Choroid plexus epithelial cell (primary cell): ENCODE results near the gene CCR3.

Source experiments
- DNase-seq: peaks from one replicate; pipeline ENCODE4 v3.0.0-alpha.2; 2010; ENCODE audit warnings: low read depth
- H3K4me3 ChIP-seq: 2 replicates; pipeline ENCODE4 v1.5.1; 2011; ENCODE audit warnings: low read depth, mild to moderate bottlenecking, control low read depth, low read length, moderate library complexity
- TF ChIP-seq, protein P1 (sequence below): conservative IDR thresholded peaks from 2 replicates; pipeline ENCODE4 v1.5.1; 2011; ENCODE audit warnings: low read depth, mild to moderate bottlenecking, control low read depth, inconsistent platforms, low read length, moderate library complexity

CCR3 gene

DNA sequence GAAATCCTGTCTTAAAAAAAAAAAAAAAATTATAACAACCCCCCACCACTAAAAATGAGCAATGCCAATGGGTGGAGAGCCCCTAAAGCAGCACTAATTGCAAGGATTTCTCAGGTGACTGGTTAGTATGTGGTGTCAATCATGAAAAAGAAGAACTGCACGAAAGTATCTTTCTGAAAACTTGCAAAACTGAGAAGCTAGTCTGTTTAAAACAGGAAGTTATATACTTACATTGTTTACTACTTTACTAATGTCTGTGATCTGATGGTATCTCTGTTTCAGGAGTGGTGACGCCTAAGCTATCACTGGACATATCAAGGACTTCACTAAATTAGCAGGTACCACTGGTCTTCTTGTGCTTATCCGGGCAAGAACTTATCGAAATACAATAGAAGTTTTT is at the start of gene CCR3:
Gene CCR3, plus strand, starts transcription at position 341 of the 400 bp plus-strand sequence. CDS start 22,699 bp downstream, outside the sequence.
- no peak for DNase-seq
- TF ChIP-seq, protein P1, sequence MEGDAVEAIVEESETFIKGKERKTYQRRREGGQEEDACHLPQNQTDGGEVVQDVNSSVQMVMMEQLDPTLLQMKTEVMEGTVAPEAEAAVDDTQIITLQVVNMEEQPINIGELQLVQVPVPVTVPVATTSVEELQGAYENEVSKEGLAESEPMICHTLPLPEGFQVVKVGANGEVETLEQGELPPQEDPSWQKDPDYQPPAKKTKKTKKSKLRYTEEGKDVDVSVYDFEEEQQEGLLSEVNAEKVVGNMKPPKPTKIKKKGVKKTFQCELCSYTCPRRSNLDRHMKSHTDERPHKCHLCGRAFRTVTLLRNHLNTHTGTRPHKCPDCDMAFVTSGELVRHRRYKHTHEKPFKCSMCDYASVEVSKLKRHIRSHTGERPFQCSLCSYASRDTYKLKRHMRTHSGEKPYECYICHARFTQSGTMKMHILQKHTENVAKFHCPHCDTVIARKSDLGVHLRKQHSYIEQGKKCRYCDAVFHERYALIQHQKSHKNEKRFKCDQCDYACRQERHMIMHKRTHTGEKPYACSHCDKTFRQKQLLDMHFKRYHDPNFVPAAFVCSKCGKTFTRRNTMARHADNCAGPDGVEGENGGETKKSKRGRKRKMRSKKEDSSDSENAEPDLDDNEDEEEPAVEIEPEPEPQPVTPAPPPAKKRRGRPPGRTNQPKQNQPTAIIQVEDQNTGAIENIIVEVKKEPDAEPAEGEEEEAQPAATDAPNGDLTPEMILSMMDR, result no peak
- H3K4me3 ChIP-seq, result no peak within 1 kb of the TSS

DNA sequence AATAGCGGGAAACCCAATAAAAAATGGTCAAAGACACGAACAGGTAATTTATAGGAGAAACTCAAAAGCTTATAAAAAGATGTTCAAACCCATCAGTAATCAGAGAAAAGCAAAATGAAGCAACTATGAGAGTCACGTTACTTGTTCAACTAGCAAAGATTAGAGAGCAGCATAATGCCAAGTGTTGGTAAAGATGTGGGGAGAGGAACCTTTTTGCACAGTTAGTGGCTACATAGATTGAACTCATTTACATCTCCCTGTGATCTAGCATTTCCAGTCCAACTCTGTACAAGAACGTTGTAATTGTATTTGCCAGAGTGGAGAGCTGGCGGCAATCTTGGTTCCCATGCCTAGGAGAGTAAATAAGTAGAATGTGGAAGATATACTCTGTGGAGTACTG is 49.3 kb upstream of the CCR3 start:
- no peak overlapping the region for H3K4me3 ChIP-seq
- DNase-seq, result no peak
- TF ChIP-seq, protein P1, result no peak

DNA sequence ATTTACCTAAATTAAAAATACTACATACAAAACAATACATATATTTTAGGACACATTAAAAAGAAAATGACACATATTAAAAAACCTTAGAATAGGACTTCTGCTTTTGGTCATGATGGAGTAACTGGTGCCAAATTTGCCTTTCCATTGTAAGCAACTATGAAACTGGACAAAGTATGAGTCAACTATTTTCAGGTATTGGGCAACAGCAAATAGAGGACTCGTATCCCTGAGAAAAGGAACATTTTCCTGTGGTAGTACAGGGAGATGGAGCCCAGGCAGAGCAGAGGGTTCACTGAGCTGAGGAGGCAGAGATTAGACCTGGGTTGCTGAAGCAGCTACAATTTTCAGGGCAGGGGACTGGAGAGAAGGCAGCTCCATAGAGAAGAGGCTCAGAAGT is 48.8 kb upstream of the CCR3 start:
- H3K4me3 ChIP-seq, result no peak overlapping the region
- TF ChIP-seq, protein P1, result no peak
- DNase-seq, result peak; percentile 33

GRCh38 chr3:46194868-46195553 is 47.2 kb upstream of the CCR3 start:
- TF ChIP-seq, protein P1, result no peak
- no peak overlapping the region for H3K4me3 ChIP-seq
- DNase-seq, result no peak

- no peak overlapping the region for H3K4me3 ChIP-seq
- TF ChIP-seq, protein P1, result no peak
- DNase-seq, result no peak
These were observed 45.9 kb upstream of the CCR3 start for GRCh38 chr3:46196261-46196957.

GRCh38 chr3:46200211-46200610 is 42.0 kb upstream of the CCR3 start:
- H3K4me3 ChIP-seq, result no peak overlapping the region
- no peak for DNase-seq
- TF ChIP-seq, protein P1, result no peak
